OCI-LY7 (cell line): Measurements from ENCODE around the gene PAX3.

Source experiments
- CTCF ChIP-seq: fragments of 200-600 bp; sonication (generic); conservative IDR thresholded peaks from 2 replicates; pipeline ENCODE4 v1.5.1; 2014; ENCODE audit warnings: mild to moderate bottlenecking, antibody characterized with exemption, low read length, moderate library complexity, mixed read lengths
- EZH2phosphoT487 ChIP-seq: fragments of 200-600 bp; sonication (generic); IDR thresholded peaks from 2 replicates; pipeline ENCODE4 v1.6.1; 2018; ENCODE audit warnings: low read depth, borderline replicate concordance, mild to moderate bottlenecking, mixed run types, antibody characterized with exemption, low read length, moderate library complexity, mixed read lengths

GRCh38 chr2:222297600-222297935, 1.2 kb downstream of the PAX3 start:
- no peak for TF ChIP-seq CTCF
- TF ChIP-seq EZH2phosphoT487 = no peak
